ENCODE results near the gene FLCN. TPM values are rescaled to one million over a fixed set of nuclear protein-coding genes. Genes with fewer than 3 reads are reported as not detected.

The FLCN gene
- total and polyA plus RNA-seq, 10 of the 15 experiments (the other 5 are each of a cell fraction or from before 2014, with no cell fraction given) = 1.1 to 24.7 (median 10.4) TPM

- Histone ChIP-seq H3K4me3 (no peak overlapping the region), H3K27ac (ENCODE audit: control insufficient read depth, insufficient read depth) (no peak overlapping the region), H3K9ac (ENCODE audit: control insufficient read depth, insufficient read depth, low read length) (no peak overlapping the region), H3K4me2 (ENCODE audit: control insufficient read depth, insufficient read depth) (no peak overlapping the region), H2AFZ (ENCODE audit: control insufficient read depth, low read depth, low read length) (no peak overlapping the region), H3K79me2 (ENCODE audit: control insufficient read depth, insufficient read depth, low read length) (no peaks in the 10 kb centered on the region), H4K20me1 (ENCODE audit: control insufficient read depth, insufficient read depth) (no peaks in the 10 kb centered on the region), H3K27me3 (replicated peaks in 1 of 2; ENCODE audit: control insufficient read depth in 2 of 2, insufficient read depth in 2 of 2, low read length in 1 of 2) (no peaks in the 10 kb centered on the region), H3K4me1 (ENCODE audit: control insufficient read depth, insufficient read depth, low read length) (no peaks in the 10 kb centered on the region), H3K9me3 (replicated peaks; ENCODE audit: control insufficient read depth, insufficient read depth, low read length) (no peaks in the 10 kb centered on the region), H3K36me3 (ENCODE audit: control insufficient read depth in 2 of 2, insufficient read depth in 2 of 2, low read length in 1 of 2) (peaks cover 20 to 26% of the 10 kb centered on the region in 2 experiments)
- 94% methylated on average over 16 of the region's 16 CpGs for WGBS (ENCODE audit: insufficient coverage, insufficient replicate concordance, low lambda C conversion rate, missing lambda C conversion rate)
- no TSS peak for BruUV-seq (replicated peaks)
- ChIA-PET SMC1A (ENCODE audit: uncharacterized antibody, unreplicated experiment) (no interaction called here), POLR2A (no interaction called here), CTCF (no interaction called here), RAD21 (ENCODE audit: unreplicated experiment) (no interaction called here)
- ATAC-seq (no peak), FAIRE-seq (no peak), DNase-seq (ENCODE audit: low read depth, low spot score) (no peak)
- intact Hi-C loops (cut with micrococcal nuclease; ENCODE audit: unreplicated experiment) = no loop called here
- in situ Hi-C loops (cut with MboI) = no loop called here
- TF ChIP-seq STAT1 (conservative IDR thresholded peaks at IDR 0.05) = no peak
- TF ChIP-seq RCOR1 (conservative IDR thresholded peaks at IDR 0.05; ENCODE audit: low read depth, low read length) = no peak
- TF ChIP-seq, protein P1, sequence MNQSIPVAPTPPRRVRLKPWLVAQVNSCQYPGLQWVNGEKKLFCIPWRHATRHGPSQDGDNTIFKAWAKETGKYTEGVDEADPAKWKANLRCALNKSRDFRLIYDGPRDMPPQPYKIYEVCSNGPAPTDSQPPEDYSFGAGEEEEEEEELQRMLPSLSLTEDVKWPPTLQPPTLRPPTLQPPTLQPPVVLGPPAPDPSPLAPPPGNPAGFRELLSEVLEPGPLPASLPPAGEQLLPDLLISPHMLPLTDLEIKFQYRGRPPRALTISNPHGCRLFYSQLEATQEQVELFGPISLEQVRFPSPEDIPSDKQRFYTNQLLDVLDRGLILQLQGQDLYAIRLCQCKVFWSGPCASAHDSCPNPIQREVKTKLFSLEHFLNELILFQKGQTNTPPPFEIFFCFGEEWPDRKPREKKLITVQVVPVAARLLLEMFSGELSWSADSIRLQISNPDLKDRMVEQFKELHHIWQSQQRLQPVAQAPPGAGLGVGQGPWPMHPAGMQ (IDR thresholded peaks at IDR 0.05; ENCODE audit: borderline replicate concordance) = no peak
- TF ChIP-seq SUPT20H (IDR thresholded peaks at IDR 0.05; ENCODE audit: borderline replicate concordance, control insufficient read depth, low read depth, low read length) = no peak
- no peak for TF ChIP-seq PAX8 (IDR thresholded peaks at IDR 0.05)
- TF ChIP-seq KLF5 (IDR thresholded peaks at IDR 0.05; ENCODE audit: partially characterized antibody) = no peak
- no peak for TF ChIP-seq ZNF217 (IDR thresholded peaks at IDR 0.05)
- no peak for TF ChIP-seq NBN (IDR thresholded peaks at IDR 0.05)
- no peak for TF ChIP-seq ATF3 (IDR thresholded peaks at IDR 0.05; ENCODE audit: borderline replicate concordance, extremely low read depth, low read depth, low read length)
Observed at GRCh38 chr17:17216776-17217175, 20.2 kb downstream of the FLCN start.
